Upper lobe of left lung (tissue), 6 donors: ENCODE results near the gene BAAT. TPM values are rescaled to one million over a fixed set of nuclear protein-coding genes. Genes with fewer than 3 reads are reported as not detected.

Experiments used
- ATAC-seq, 2 donors: fragments of 200-7000 bp; cut with Tn5 transposase; one replicate each; pipeline ENCODE4 v1.9.1; 2022; ENCODE audit warnings: mild to moderate bottlenecking in 2 of 2, moderate library complexity in 2 of 2; ENCODE audit not compliant: low FRiP score in 2 of 2
- DNase-seq, 2 donors: peaks; one replicate each; pipeline ENCODE4 v3.0.0-alpha.2; 2019 to 2020
- H3K27ac ChIP-seq, 4 donors: fragments of 200-600 bp; sonication (generic); one replicate each; pipeline ENCODE4 v1.5.1; 2016 to 2019
- H3K27me3 ChIP-seq, 4 donors: fragments of 200-600 bp; sonication (generic); one replicate each; pipeline ENCODE4 v1.5.1; 2017 to 2019
- H3K36me3 ChIP-seq, 4 donors: fragments of 200-600 bp; sonication (generic); one replicate each; pipeline ENCODE4 v1.5.1; 2016 to 2019
- H3K4me1 ChIP-seq, 4 donors: fragments of 200-600 bp; sonication (generic); one replicate each; pipeline ENCODE4 v1.5.1; 2018 to 2019
- H3K4me3 ChIP-seq, 4 donors: fragments of 200-600 bp; sonication (generic); one replicate each; pipeline ENCODE4 v1.5.1; 2017 to 2019; ENCODE audit warnings: mild to moderate bottlenecking in 2 of 4, moderate library complexity in 1 of 4
- H3K9me3 ChIP-seq, 4 donors: fragments of 200-600 bp; sonication (generic); one replicate each; pipeline ENCODE4 v1.5.1; 2018 to 2019
- EP300 ChIP-seq, 4 donors: sonication (generic); formaldehyde crosslinking; IDR thresholded peaks; one replicate each; pipeline ENCODE4 v1.5.1; 2017; ENCODE audit warnings: antibody characterized with exemption in 4 of 4, control low read depth in 2 of 4
- POLR2A ChIP-seq, 4 donors: fragments of 450-650 bp; IDR thresholded peaks; one replicate each; pipeline ENCODE4 v1.5.1; 2016 to 2017; ENCODE audit warnings: antibody characterized with exemption in 4 of 4, mild to moderate bottlenecking in 2 of 4
- POLR2AphosphoS5 ChIP-seq, 2 donors: sonication (generic); formaldehyde crosslinking; IDR thresholded peaks; one replicate each; pipeline ENCODE4 v1.5.1; 2017; ENCODE audit warnings: antibody characterized with exemption in 2 of 2
- WGBS, 2 donors: methylation state at CpG; one replicate each; pipeline ENCODE4 v1.1.5; 2017 to 2018; 5-methylcytosine and 5-hydroxymethylcytosine counted together
- total RNA-seq, 6 donors: library from RNA; depleted of rRNA in 4 of 6; stranded (reverse); fragments of >200 nt in 4 of 6; gene quantifications; one replicate each; pipeline versions ENCODE4 v1.1.0 to v1.2.1, GENCODE V29; 2016 to 2021
- TF ChIP-seq, protein P1 (sequence below), 6 experiments: fragments of 450-650 bp in 4 of 6; fragments of 200-600 bp in 2 of 6; sonication (generic) in 2 of 6; IDR thresholded peaks; one replicate each; pipeline ENCODE4 v1.5.1; 2016 to 2019; ENCODE audit warnings: antibody characterized with exemption in 6 of 6
- donor health status: DM: no; HTN: no; CAD: no; lungs with moderate emphysema.
- donor health status: DM: no; HTN: yes; CAD: no; lungs with severe emphysema.

BAAT gene
- total RNA-seq, 6 donors from 2014 or later = 1.7 to 3.3 TPM; not detected in 4

DNA sequence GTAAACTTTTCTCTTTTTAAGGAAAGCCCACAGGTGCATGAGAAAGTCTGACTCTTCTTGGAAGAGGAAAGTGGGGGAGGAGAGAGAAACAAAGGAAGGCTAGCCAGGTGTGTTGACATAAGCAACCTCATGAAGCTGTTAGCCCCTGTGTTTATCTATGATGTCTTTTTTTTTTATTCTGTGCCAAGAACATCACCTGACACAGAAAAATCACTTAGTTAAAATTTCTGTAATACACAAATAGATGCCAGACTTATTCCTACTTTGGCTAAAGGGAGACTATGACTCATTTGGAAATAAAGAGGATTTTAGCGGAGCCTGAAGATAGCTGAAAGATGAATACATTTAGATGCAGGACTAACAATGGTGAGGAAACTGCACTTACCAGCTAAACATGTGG lies 58.3 kb downstream of the BAAT start:
- ATAC-seq (no peak), DNase-seq (no peak)
- Histone ChIP-seq H3K27ac (peak overlapping the region in 1 of 4 donors; percentile 42), H3K27me3 (no peaks in the 10 kb centered on the region), H3K4me1 (peaks cover 0 to 9% (median 2%) of the 10 kb centered on the region in 4 donors), H3K4me3 (no peak overlapping the region), H3K9me3 (peaks cover 0 to 5% (median 0%) of the 10 kb centered on the region in 4 donors), H3K36me3 (no peaks in the 10 kb centered on the region)
- 77 to 87% methylated on average over 1 of the region's 1 CpG for WGBS, 2 donors
- no peak for TF ChIP-seq EP300 (IDR thresholded peaks at IDR 0.05)

DNA sequence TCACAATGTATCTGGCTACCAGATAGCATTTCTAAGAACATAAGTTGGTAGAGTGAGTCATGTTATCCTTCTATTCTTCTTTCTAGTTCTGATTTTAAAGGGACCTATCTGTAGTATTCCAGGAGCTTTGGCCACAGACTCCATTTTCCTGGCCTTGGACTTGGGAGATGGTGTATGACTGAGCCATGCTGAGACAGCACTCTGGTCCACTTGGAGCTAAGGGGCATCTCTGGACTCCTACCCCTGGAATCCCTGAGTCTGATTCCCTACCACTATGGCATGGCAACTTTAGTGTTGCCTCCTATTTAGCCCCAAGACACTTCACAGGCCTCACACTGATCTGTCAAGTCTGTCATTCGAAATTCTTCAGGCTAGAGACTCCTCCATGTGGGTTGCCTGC lies 58.8 kb downstream of the BAAT start:
- WGBS, 2 donors = 33 to 36% methylated on average over 1 of the region's 1 CpG
- ATAC-seq (peak in 1 of 2 donors; percentile 62), DNase-seq (no peak)
- no peaks in the 10 kb centered on the region for H3K27me3 ChIP-seq
- peaks cover 0 to 9% (median 2%) of the 10 kb centered on the region in 4 donors for H3K4me1 ChIP-seq
- H3K9me3 ChIP-seq = peaks cover 0 to 5% (median 0%) of the 10 kb centered on the region in 4 donors
- H3K27ac ChIP-seq = peak overlapping the region in 2 of 4 donors; percentile 33 to 42
- H3K4me3 ChIP-seq = no peak overlapping the region
- H3K36me3 ChIP-seq = no peaks in the 10 kb centered on the region
- TF ChIP-seq, protein P1, sequence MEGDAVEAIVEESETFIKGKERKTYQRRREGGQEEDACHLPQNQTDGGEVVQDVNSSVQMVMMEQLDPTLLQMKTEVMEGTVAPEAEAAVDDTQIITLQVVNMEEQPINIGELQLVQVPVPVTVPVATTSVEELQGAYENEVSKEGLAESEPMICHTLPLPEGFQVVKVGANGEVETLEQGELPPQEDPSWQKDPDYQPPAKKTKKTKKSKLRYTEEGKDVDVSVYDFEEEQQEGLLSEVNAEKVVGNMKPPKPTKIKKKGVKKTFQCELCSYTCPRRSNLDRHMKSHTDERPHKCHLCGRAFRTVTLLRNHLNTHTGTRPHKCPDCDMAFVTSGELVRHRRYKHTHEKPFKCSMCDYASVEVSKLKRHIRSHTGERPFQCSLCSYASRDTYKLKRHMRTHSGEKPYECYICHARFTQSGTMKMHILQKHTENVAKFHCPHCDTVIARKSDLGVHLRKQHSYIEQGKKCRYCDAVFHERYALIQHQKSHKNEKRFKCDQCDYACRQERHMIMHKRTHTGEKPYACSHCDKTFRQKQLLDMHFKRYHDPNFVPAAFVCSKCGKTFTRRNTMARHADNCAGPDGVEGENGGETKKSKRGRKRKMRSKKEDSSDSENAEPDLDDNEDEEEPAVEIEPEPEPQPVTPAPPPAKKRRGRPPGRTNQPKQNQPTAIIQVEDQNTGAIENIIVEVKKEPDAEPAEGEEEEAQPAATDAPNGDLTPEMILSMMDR (IDR thresholded peaks at IDR 0.05) = no peak
- no peak for TF ChIP-seq POLR2AphosphoS5 (IDR thresholded peaks at IDR 0.05)
- TF ChIP-seq POLR2A (IDR thresholded peaks at IDR 0.05) = no peak
- TF ChIP-seq EP300 (IDR thresholded peaks at IDR 0.05) = no peak

DNA sequence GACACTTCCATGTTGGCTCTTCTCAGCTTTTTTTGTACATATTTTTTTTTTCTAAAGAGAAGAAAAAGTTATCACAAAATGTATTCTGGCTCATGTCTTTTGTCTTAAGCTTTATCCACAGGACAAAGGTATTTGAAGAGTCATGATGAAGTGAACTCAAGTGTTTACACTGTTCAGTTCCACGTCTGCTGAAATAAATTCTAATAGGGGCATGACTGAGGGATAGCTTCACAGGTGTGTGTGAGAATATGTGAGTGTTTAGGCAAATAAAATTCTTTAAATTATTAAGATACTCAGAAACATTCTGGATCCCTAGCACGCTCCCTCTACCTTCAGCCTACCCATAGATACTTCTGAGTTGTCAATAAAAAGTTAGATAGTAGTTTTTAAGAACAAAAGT lies 59.8 kb downstream of the BAAT start:
- H3K36me3 ChIP-seq = no peaks in the 10 kb centered on the region
- H3K4me1 ChIP-seq = peaks cover 0 to 9% (median 2%) of the 10 kb centered on the region in 4 donors
- no peak overlapping the region for H3K4me3 ChIP-seq
- DNase-seq (no peak), ATAC-seq (peak; percentile 49 to 74)
- H3K27me3 ChIP-seq = no peaks in the 10 kb centered on the region
- peaks cover 0 to 5% (median 0%) of the 10 kb centered on the region in 4 donors for H3K9me3 ChIP-seq
- H3K27ac ChIP-seq = peak overlapping the region in 1 of 4 donors; percentile 42
- no peak for TF ChIP-seq EP300 (IDR thresholded peaks at IDR 0.05)
- no peak for TF ChIP-seq POLR2AphosphoS5 (IDR thresholded peaks at IDR 0.05)
- no peak for TF ChIP-seq POLR2A (IDR thresholded peaks at IDR 0.05)
- TF ChIP-seq, protein P1 (IDR thresholded peaks at IDR 0.05) = no peak
- WGBS, 2 donors = 49 to 52% methylated on average over 2 of the region's 2 CpGs

DNA sequence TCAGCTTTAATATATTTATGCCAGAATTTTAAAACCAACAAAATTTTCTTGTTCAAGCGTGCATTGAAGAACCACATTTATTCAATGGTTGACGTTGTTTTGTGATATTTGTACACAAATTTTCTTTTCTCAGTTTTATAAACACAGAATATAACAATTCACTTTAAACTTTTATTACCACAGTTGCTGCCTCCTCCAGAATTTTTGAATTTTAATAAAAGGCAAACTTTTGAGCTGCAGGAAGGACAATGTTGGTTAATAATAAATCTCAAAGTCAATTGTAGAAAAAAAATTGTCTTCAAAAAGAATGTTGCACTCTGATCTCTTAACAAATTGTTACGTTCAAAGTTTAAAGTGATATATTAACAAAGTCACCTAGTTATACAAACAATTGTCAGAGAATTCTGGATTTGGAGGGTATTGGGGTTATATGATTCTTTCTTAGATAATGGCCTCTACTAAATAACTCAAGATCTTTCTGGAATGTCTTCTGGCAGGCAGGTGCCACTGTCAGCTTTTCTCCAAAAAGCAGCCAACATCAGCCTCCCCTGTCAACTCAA lies 60.5 kb downstream of the BAAT start:
- peaks cover 0 to 9% (median 2%) of the 10 kb centered on the region in 4 donors for H3K4me1 ChIP-seq
- no peak for DNase-seq
- TF ChIP-seq POLR2A (IDR thresholded peaks at IDR 0.05) (no peak), POLR2AphosphoS5 (IDR thresholded peaks at IDR 0.05) (no peak), EP300 (IDR thresholded peaks at IDR 0.05) (no peak)
- TF ChIP-seq, protein P1 (IDR thresholded peaks at IDR 0.05) = no peak
- no peak overlapping the region for H3K4me3 ChIP-seq
- peaks cover 0 to 5% (median 0%) of the 10 kb centered on the region in 4 donors for H3K9me3 ChIP-seq
- H3K36me3 ChIP-seq = no peaks in the 10 kb centered on the region
- no peaks in the 10 kb centered on the region for H3K27me3 ChIP-seq
- peak overlapping the region in 2 of 4 donors; percentile 24 to 42 for H3K27ac ChIP-seq
- no peak for ATAC-seq
- 69 to 78% methylated on average over 3 of the region's 3 CpGs for WGBS, 2 donors

DNA sequence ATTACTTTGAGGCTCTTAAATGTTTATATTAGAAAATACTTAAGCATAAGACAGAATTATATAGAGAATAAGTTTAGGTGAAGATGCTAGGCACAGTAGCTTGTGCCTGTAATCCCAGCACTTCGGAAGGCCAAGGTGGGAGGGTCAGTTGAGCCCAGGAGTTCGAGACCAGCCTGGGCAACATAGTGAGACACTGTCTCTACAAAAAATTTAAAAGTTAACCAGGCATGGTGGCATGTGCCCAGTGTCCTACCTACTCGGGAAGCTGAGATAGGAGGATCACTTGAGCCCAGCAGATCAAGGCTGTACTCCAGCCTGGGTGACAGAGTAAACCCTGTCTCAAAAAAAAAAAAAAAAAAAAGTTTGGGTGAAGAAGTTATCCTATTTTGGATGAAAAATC lies 61.7 kb downstream of the BAAT start:
- no peaks in the 10 kb centered on the region for H3K27me3 ChIP-seq
- no peak overlapping the region for H3K27ac ChIP-seq
- H3K4me3 ChIP-seq = no peak overlapping the region
- H3K4me1 ChIP-seq = peaks cover 0 to 9% (median 2%) of the 10 kb centered on the region in 4 donors
- DNase-seq (no peak), ATAC-seq (no peak)
- H3K9me3 ChIP-seq = peaks cover 0 to 5% (median 0%) of the 10 kb centered on the region in 4 donors
- no peaks in the 10 kb centered on the region for H3K36me3 ChIP-seq
- 77 to 86% methylated on average over 3 of the region's 3 CpGs for WGBS, 2 donors
- TF ChIP-seq EP300 (IDR thresholded peaks at IDR 0.05) (no peak), POLR2A (IDR thresholded peaks at IDR 0.05) (no peak), POLR2AphosphoS5 (IDR thresholded peaks at IDR 0.05) (no peak)
- TF ChIP-seq, protein P1 (IDR thresholded peaks at IDR 0.05) = no peak
